ENCODE data around the gene BTRC.

BTRC gene

GRCh38 chr10:101529725-101530553 lies 176.0 kb downstream of the BTRC start:
- H3K27me3 ChIP-seq (ENCODE audit: insufficient read depth, low read depth, severe bottlenecking): no peaks in the 10 kb centered on the region
- no peaks in the 10 kb centered on the region for H3K9me3 ChIP-seq (ENCODE audit: severe bottlenecking)
- peaks cover 15% of the 10 kb centered on the region for H3K36me3 ChIP-seq
- H3K27ac ChIP-seq: no peak overlapping the region
- no peak for DNase-seq
- no peak overlapping the region for H3K4me3 ChIP-seq (ENCODE audit: low read depth, low read length)
- no peak for TF ChIP-seq CTCF (IDR thresholded peaks at IDR 0.05; ENCODE audit: low read depth, low read length)

GRCh38 chr10:101535949-101536348 lies 182.0 kb downstream of the BTRC start:
- H3K27me3 ChIP-seq (ENCODE audit: insufficient read depth, low read depth, severe bottlenecking): no peaks in the 10 kb centered on the region
- H3K27ac ChIP-seq: no peak overlapping the region
- H3K36me3 ChIP-seq: peaks cover 54% of the 10 kb centered on the region
- TF ChIP-seq CTCF (IDR thresholded peaks at IDR 0.05; ENCODE audit: low read depth, low read length): no peak
- H3K9me3 ChIP-seq (ENCODE audit: severe bottlenecking): no peaks in the 10 kb centered on the region
- no peak for DNase-seq
- no peak overlapping the region for H3K4me3 ChIP-seq (ENCODE audit: low read depth, low read length)

- peaks cover 54% of the 10 kb centered on the region for H3K36me3 ChIP-seq
- H3K4me3 ChIP-seq (ENCODE audit: low read depth, low read length): no peak overlapping the region
- peak; percentile 18; the same call in 1 of the 2 replicates for TF ChIP-seq CTCF (IDR thresholded peaks at IDR 0.05; ENCODE audit: low read depth, low read length)
- H3K9me3 ChIP-seq (ENCODE audit: severe bottlenecking): no peaks in the 10 kb centered on the region
- no peak for DNase-seq
- no peak overlapping the region for H3K27ac ChIP-seq
- H3K27me3 ChIP-seq (ENCODE audit: insufficient read depth, low read depth, severe bottlenecking): no peaks in the 10 kb centered on the region
Measured at GRCh38 chr10:101536800-101537199, 182.8 kb downstream of the BTRC start.

GRCh38 chr10:101538446-101538845 lies 184.5 kb downstream of the BTRC start:
- H3K4me3 ChIP-seq (ENCODE audit: low read depth, low read length): no peak overlapping the region
- H3K36me3 ChIP-seq: peaks cover 44% of the 10 kb centered on the region
- H3K27ac ChIP-seq: no peak overlapping the region
- no peaks in the 10 kb centered on the region for H3K9me3 ChIP-seq (ENCODE audit: severe bottlenecking)
- no peaks in the 10 kb centered on the region for H3K27me3 ChIP-seq (ENCODE audit: insufficient read depth, low read depth, severe bottlenecking)
- TF ChIP-seq CTCF (IDR thresholded peaks at IDR 0.05; ENCODE audit: low read depth, low read length): no peak
- DNase-seq: no peak

GRCh38 chr10:101545898-101546297 lies 191.9 kb downstream of the BTRC start:
- TF ChIP-seq CTCF (IDR thresholded peaks at IDR 0.05; ENCODE audit: low read depth, low read length): no peak
- H3K27ac ChIP-seq: no peak overlapping the region
- H3K27me3 ChIP-seq (ENCODE audit: insufficient read depth, low read depth, severe bottlenecking): no peaks in the 10 kb centered on the region
- no peak for DNase-seq
- H3K9me3 ChIP-seq (ENCODE audit: severe bottlenecking): no peaks in the 10 kb centered on the region
- H3K4me3 ChIP-seq (ENCODE audit: low read depth, low read length): no peak overlapping the region
- peaks cover 2% of the 10 kb centered on the region; the same call in 1 of the 2 replicates for H3K36me3 ChIP-seq

- no peak overlapping the region for H3K27ac ChIP-seq
- peaks cover 35% of the 10 kb centered on the region for H3K36me3 ChIP-seq
- H3K9me3 ChIP-seq (ENCODE audit: severe bottlenecking): no peaks in the 10 kb centered on the region
- no peaks in the 10 kb centered on the region for H3K27me3 ChIP-seq (ENCODE audit: insufficient read depth, low read depth, severe bottlenecking)
- DNase-seq: no peak
- H3K4me3 ChIP-seq (ENCODE audit: low read depth, low read length): no peak overlapping the region
- no peak for TF ChIP-seq CTCF (IDR thresholded peaks at IDR 0.05; ENCODE audit: low read depth, low read length)
Measured at GRCh38 chr10:101550965-101551364, 197.0 kb downstream of the BTRC start.

All from WERI-Rb-1 (cell line).